ENCODE data around the gene CLEC18A.
"Not testable (repeated sequence)": the region's sequence is repeated elsewhere in the genome, so short reads cannot be mapped to it uniquely, and the experiment has no call there.

Gene CLEC18A

GRCh38 chr16:69952572-69953355 is 1.6 kb downstream of the CLEC18A start:
- not testable (repeated sequence) for DNase-seq

- not testable (repeated sequence) for DNase-seq
These were observed 3.1 kb downstream of the CLEC18A start for GRCh38 chr16:69954241-69954640.

- not testable (repeated sequence) for DNase-seq
These were observed 12.2 kb downstream of the CLEC18A start for GRCh38 chr16:69963312-69963711.

- DNase-seq, result not testable (repeated sequence)
These were observed 14.0 kb downstream of the CLEC18A start for GRCh38 chr16:69964960-69965660.

GRCh38 chr16:69965661-69966054 is 14.5 kb downstream of the CLEC18A start:
- not testable (repeated sequence) for DNase-seq

GRCh38 chr16:69967688-69968087 is 16.6 kb downstream of the CLEC18A start:
- DNase-seq, result not testable (repeated sequence)

GRCh38 chr16:69968125-69968524 is 17.0 kb downstream of the CLEC18A start:
- DNase-seq, result not testable (repeated sequence)

GRCh38 chr16:69969657-69970056 is 18.5 kb downstream of the CLEC18A start:
- DNase-seq, result not testable (repeated sequence)

GRCh38 chr16:69972120-69972519 is 21.0 kb downstream of the CLEC18A start:
- DNase-seq, result not testable (repeated sequence)

GRCh38 chr16:69972935-69973334 is 21.8 kb downstream of the CLEC18A start:
- not testable (repeated sequence) for DNase-seq

GRCh38 chr16:69985196-69985595 is 34.1 kb downstream of the CLEC18A start:
- DNase-seq, result not testable (repeated sequence)

- DNase-seq, result not testable (repeated sequence)
These were observed 46.8 kb downstream of the CLEC18A start for GRCh38 chr16:69997956-69998355.

GRCh38 chr16:69999801-70000200 is 48.7 kb downstream of the CLEC18A start:
- DNase-seq, result not testable (repeated sequence)

GRCh38 chr16:70003511-70003910 is 52.4 kb downstream of the CLEC18A start:
- not testable (repeated sequence) for DNase-seq

- not testable (repeated sequence) for DNase-seq
These were observed 57.5 kb downstream of the CLEC18A start for GRCh38 chr16:70008604-70009003.

GRCh38 chr16:70010615-70011014 is 59.5 kb downstream of the CLEC18A start:
- DNase-seq, result not testable (repeated sequence)

GRCh38 chr16:70011120-70011519 is 60.0 kb downstream of the CLEC18A start:
- not testable (repeated sequence) for DNase-seq

- DNase-seq, result not testable (repeated sequence)
These were observed 61.2 kb downstream of the CLEC18A start for GRCh38 chr16:70012354-70012753.

- DNase-seq, result not testable (repeated sequence)
These were observed 61.8 kb downstream of the CLEC18A start for GRCh38 chr16:70012951-70013350.

All from CD4-positive, alpha-beta T cell treated with Interleukin-15 for 1 hour (primary cell).